Sigmoid colon (tissue), 7 donors: ENCODE results near the gene TRPM6. TPM values are rescaled to one million over a fixed set of nuclear protein-coding genes. Genes with fewer than 3 reads are reported as not detected.

Source experiments
- DNase-seq: peaks from one replicate; pipeline ENCODE4 v3.0.0-alpha.2; 2019
- H3K27ac ChIP-seq, 4 donors: fragments of 200-600 bp; sonication (generic); one replicate each; pipeline ENCODE4 v1.5.1; 2016 to 2019; ENCODE audit warnings: mild to moderate bottlenecking in 1 of 4
- H3K27me3 ChIP-seq, 3 donors: fragments of 200-600 bp; sonication (generic); one replicate each; pipeline ENCODE4 v1.5.1; 2019; ENCODE audit warnings: mild to moderate bottlenecking in 1 of 3
- H3K36me3 ChIP-seq, 4 donors: fragments of 200-600 bp; sonication (generic); one replicate each; pipeline ENCODE4 v1.5.1; 2016 to 2019
- H3K4me1 ChIP-seq, 4 donors: fragments of 200-600 bp; sonication (generic); one replicate each; pipeline ENCODE4 v1.5.1; 2017 to 2019
- H3K4me3 ChIP-seq, 4 donors: fragments of 200-600 bp; sonication (generic); one replicate each; pipeline ENCODE4 v1.5.1; 2017 to 2019; ENCODE audit warnings: mild to moderate bottlenecking in 2 of 4, moderate library complexity in 1 of 4
- H3K9me3 ChIP-seq, 4 donors: fragments of 200-600 bp in 3 of 4; sonication (generic) in 3 of 4; one replicate each; pipeline versions ENCODE4 v1.5.1 to v1.6.1; 2013 to 2019
- EP300 ChIP-seq, 4 donors: sonication (generic); formaldehyde crosslinking; IDR thresholded peaks; one replicate each; pipeline ENCODE4 v1.6.1; 2017; ENCODE audit warnings: antibody characterized with exemption in 4 of 4
- POLR2A ChIP-seq, 2 donors: fragments of 450-650 bp; IDR thresholded peaks; one replicate each; pipeline ENCODE4 v1.6.1; 2016; ENCODE audit warnings: antibody characterized with exemption in 2 of 2, mild to moderate bottlenecking in 2 of 2, moderate library complexity in 2 of 2
- POLR2AphosphoS5 ChIP-seq, 4 donors: sonication (generic); formaldehyde crosslinking; IDR thresholded peaks; one replicate each; pipeline ENCODE4 v1.6.1; 2017; ENCODE audit warnings: antibody characterized with exemption in 4 of 4
- WGBS, 2 donors: extraction: QIAGEN DNeasy Blood & Tissue Kit; methylation state at CpG; one replicate each; pipeline ENCODE4 v1.1.7; 2013; 5-methylcytosine and 5-hydroxymethylcytosine counted together
- intact Hi-C: fragments of 100-400 bp; cut with DNase I; formaldehyde crosslinking; loops from one replicate; pipeline ENCODE4 v1.15.1; 2023
- polyA plus RNA-seq, 3 donors: library from polyadenylated mRNA; stranded (reverse); fragments of 200-250 nt; gene quantifications; one replicate each; pipeline ENCODE4 v1.2.3, GENCODE V29; 2013
- total RNA-seq, 4 donors: library from RNA; depleted of rRNA; stranded (reverse); fragments of >200 nt; gene quantifications; one replicate each; pipeline ENCODE4 v1.1.0, GENCODE V29; 2016
- TF ChIP-seq, protein P1 (sequence below), 4 experiments: fragments of 450-650 bp in 3 of 4; fragments of 200-600 bp in 1 of 4; IDR thresholded peaks; one replicate each; pipeline ENCODE4 v1.5.1; 2016 to 2019; ENCODE audit warnings: antibody characterized with exemption in 4 of 4, mild to moderate bottlenecking in 3 of 4, moderate library complexity in 2 of 4
- donor health status: healthy with polysubstance abuse.
- donor health status: Bipolar disorder and iron deficiency.
- donor health status: healthy.

Gene TRPM6
- total and polyA plus RNA-seq, 7 donors, result 0.41 to 12.7 (median 6.7) TPM; not detected in 2

- no peak for DNase-seq
- Histone ChIP-seq H3K4me3 (no peak overlapping the region), H3K36me3 (no peaks in the 10 kb centered on the region), H3K27me3 (no peaks in the 10 kb centered on the region), H3K9me3 (no peaks in the 10 kb centered on the region), H3K27ac (no peak overlapping the region), H3K4me1 (no peaks in the 10 kb centered on the region)
- intact Hi-C loops, result no loop called here
- no peak for TF ChIP-seq POLR2AphosphoS5 (IDR thresholded peaks at IDR 0.05)
- WGBS, 2 donors, result 45 to 61% methylated on average over 5 of the region's 5 CpGs
These were observed 176.4 kb downstream of the TRPM6 start for GRCh38 chr9:74711341-74711740.

DNA sequence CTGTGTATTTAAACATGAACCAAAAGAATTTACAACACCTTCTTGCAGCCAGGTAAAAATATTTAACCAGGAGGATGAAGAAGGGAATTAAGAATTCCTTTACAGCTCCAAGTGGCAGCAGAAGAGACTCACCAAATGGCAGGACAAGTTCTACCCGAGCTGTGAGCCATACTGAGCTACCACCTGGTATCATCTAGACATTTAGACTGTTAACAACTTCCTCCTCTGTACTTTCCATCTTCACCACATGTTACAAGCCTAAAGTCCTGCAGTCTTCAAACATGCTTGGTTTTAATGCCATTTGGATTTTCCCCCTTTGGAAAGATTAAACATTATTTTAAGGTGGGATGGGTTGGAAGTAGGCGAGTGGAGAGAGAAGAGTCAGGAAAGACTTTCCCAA, 190.2 kb downstream of the TRPM6 start:
- no peak overlapping the region for H3K27ac ChIP-seq
- no peaks in the 10 kb centered on the region for H3K9me3 ChIP-seq
- no peaks in the 10 kb centered on the region for H3K4me1 ChIP-seq
- no peak overlapping the region for H3K4me3 ChIP-seq
- intact Hi-C loops, result no loop called here
- no peak for DNase-seq
- H3K36me3 ChIP-seq, result no peaks in the 10 kb centered on the region
- no peaks in the 10 kb centered on the region for H3K27me3 ChIP-seq
- TF ChIP-seq POLR2A (IDR thresholded peaks at IDR 0.05) (no peak), POLR2AphosphoS5 (IDR thresholded peaks at IDR 0.05) (no peak), EP300 (IDR thresholded peaks at IDR 0.05) (no peak)
- TF ChIP-seq, protein P1, sequence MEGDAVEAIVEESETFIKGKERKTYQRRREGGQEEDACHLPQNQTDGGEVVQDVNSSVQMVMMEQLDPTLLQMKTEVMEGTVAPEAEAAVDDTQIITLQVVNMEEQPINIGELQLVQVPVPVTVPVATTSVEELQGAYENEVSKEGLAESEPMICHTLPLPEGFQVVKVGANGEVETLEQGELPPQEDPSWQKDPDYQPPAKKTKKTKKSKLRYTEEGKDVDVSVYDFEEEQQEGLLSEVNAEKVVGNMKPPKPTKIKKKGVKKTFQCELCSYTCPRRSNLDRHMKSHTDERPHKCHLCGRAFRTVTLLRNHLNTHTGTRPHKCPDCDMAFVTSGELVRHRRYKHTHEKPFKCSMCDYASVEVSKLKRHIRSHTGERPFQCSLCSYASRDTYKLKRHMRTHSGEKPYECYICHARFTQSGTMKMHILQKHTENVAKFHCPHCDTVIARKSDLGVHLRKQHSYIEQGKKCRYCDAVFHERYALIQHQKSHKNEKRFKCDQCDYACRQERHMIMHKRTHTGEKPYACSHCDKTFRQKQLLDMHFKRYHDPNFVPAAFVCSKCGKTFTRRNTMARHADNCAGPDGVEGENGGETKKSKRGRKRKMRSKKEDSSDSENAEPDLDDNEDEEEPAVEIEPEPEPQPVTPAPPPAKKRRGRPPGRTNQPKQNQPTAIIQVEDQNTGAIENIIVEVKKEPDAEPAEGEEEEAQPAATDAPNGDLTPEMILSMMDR (IDR thresholded peaks at IDR 0.05), result no peak
- WGBS, 2 donors, result 39 to 54% methylated on average over 2 of the region's 2 CpGs

DNA sequence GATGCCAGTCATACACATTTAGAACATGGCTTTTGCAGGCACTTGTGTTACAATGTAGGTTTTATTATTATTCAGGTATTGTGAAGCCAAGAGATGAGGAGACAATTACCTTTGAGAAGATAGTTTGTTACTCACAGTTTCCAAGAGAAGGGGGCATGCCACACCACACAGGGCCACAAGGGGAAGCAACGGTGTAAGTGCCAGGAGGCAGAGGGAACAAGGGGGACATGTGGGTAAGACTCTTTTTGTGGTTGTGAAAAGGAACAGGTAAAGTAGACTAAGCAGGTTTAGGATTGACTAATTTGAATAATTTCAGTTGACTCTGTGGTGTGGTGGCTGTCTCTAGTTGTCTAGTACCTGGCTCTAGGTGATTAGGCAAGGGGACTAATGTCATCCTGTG, 191.2 kb downstream of the TRPM6 start:
- no peak overlapping the region for H3K27ac ChIP-seq
- no peaks in the 10 kb centered on the region for H3K36me3 ChIP-seq
- H3K4me1 ChIP-seq, result no peaks in the 10 kb centered on the region
- no peaks in the 10 kb centered on the region for H3K9me3 ChIP-seq
- DNase-seq, result no peak
- no peaks in the 10 kb centered on the region for H3K27me3 ChIP-seq
- no peak overlapping the region for H3K4me3 ChIP-seq
- 71 to 78% methylated on average over 1 of the region's 1 CpG for WGBS, 2 donors
- intact Hi-C loops, result no loop called here
- no peak for TF ChIP-seq POLR2AphosphoS5 (IDR thresholded peaks at IDR 0.05)
- TF ChIP-seq POLR2A (IDR thresholded peaks at IDR 0.05), result no peak
- TF ChIP-seq EP300 (IDR thresholded peaks at IDR 0.05), result no peak
- TF ChIP-seq, protein P1 (IDR thresholded peaks at IDR 0.05), result no peak

DNA sequence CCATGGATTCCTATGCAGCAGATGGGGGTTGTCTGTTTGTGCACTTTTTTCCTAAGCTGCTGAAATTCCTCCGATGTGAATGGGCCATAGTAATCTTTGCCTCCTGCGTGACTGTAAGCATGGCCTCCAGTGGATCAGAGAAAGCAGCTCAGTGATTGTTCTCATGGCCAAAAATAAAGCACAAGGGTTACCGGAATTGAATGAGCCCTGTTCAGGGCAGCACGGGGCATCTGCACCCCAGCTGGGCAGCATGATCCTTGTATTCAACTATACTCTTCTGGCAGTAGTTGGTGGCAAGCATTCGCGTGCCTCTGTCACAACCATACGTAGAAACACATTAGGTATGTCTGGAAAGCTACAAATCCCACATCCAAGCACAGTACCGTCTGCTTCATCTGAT, 196.7 kb downstream of the TRPM6 start:
- intact Hi-C loops, result no loop called here
- no peak overlapping the region for H3K27ac ChIP-seq
- no peaks in the 10 kb centered on the region for H3K4me1 ChIP-seq
- no peaks in the 10 kb centered on the region for H3K36me3 ChIP-seq
- WGBS, 2 donors, result 85 to 86% methylated on average over 8 of the region's 8 CpGs
- no peak for DNase-seq
- H3K27me3 ChIP-seq, result no peaks in the 10 kb centered on the region
- H3K9me3 ChIP-seq, result no peaks in the 10 kb centered on the region
- TF ChIP-seq POLR2AphosphoS5 (IDR thresholded peaks at IDR 0.05), result no peak
- TF ChIP-seq EP300 (IDR thresholded peaks at IDR 0.05), result no peak
- TF ChIP-seq, protein P1 (IDR thresholded peaks at IDR 0.05), result no peak
- TF ChIP-seq POLR2A (IDR thresholded peaks at IDR 0.05), result no peak
- H3K4me3 ChIP-seq, result no peak overlapping the region

- no peak for DNase-seq
- H3K4me1 ChIP-seq, result no peaks in the 10 kb centered on the region
- WGBS, 2 donors, result 85 to 86% methylated on average over 4 of the region's 4 CpGs
- no peak overlapping the region for H3K4me3 ChIP-seq
- no peaks in the 10 kb centered on the region for H3K9me3 ChIP-seq
- H3K36me3 ChIP-seq, result no peaks in the 10 kb centered on the region
- H3K27me3 ChIP-seq, result no peaks in the 10 kb centered on the region
- TF ChIP-seq EP300 (IDR thresholded peaks at IDR 0.05) (no peak), POLR2AphosphoS5 (IDR thresholded peaks at IDR 0.05) (no peak), POLR2A (IDR thresholded peaks at IDR 0.05) (no peak)
- TF ChIP-seq, protein P1 (IDR thresholded peaks at IDR 0.05), result no peak
- no peak overlapping the region for H3K27ac ChIP-seq
- intact Hi-C loops, result no loop called here
These were observed 204.4 kb downstream of the TRPM6 start for GRCh38 chr9:74683322-74683721.
